ENCODE data around the gene CCL27. TPM values are rescaled to one million over a fixed set of nuclear protein-coding genes. Genes with fewer than 3 reads are reported as not detected.

Gene CCL27
- total and polyA plus RNA-seq, 4 experiments from 2014 or later: 0.59 TPM; not detected in 3

- Histone ChIP-seq H3K9me3 (ENCODE audit: control insufficient read depth in 1 of 2, low read length in 2 of 2) (no peaks in the 10 kb centered on the region), H3K27me3 (ENCODE audit: insufficient read depth, low read length) (no peaks in the 10 kb centered on the region), H3K36me3 (ENCODE audit: insufficient read depth, low read length) (no peaks in the 10 kb centered on the region), H3K4me3 (ENCODE audit: low read length in 2 of 2) (no peak overlapping the region), H3K27ac (ENCODE audit: low read depth, low read length) (no peak overlapping the region), H3K4me1 (ENCODE audit: insufficient read depth, low read length) (no peaks in the 10 kb centered on the region)
- CTCF ChIA-PET (ENCODE audit: partially characterized antibody): interaction anchor here (1.2 kb wide), 1 partner anchor 17 kb away, joined by 3 read pairs; no protein-coding TSS in a partner anchor
- H3K27ac Mint-ChIP-seq: no peak overlapping the region
- no peaks in the 10 kb centered on the region for H3K4me1 Mint-ChIP-seq
- no peaks in the 10 kb centered on the region for H3K9me3 Mint-ChIP-seq
- intact Hi-C loops (cut with micrococcal nuclease): no loop called here
- no peak for DNase-seq
- no peaks in the 10 kb centered on the region for H3K27me3 Mint-ChIP-seq
- H3K4me3 Mint-ChIP-seq: no peak overlapping the region
- peaks cover 2 to 12% of the 10 kb centered on the region in 2 donors for H3K36me3 Mint-ChIP-seq
- POLR2A ChIA-PET (ENCODE audit: partially characterized antibody): no interaction called here
These were observed 21.7 kb upstream of the CCL27 start for GRCh38 chr9:34684145-34684544.

- no peak overlapping the region for H3K4me3 Mint-ChIP-seq
- ChIA-PET POLR2A (ENCODE audit: partially characterized antibody) (no interaction called here), CTCF (ENCODE audit: partially characterized antibody) (interaction anchor here (0.9 to 4.0 kb wide), 6 partner anchors 11 to 42 kb away, joined by 3 to 16 read pairs (median 5); no protein-coding TSS in a partner anchor)
- Histone ChIP-seq H3K9me3 (ENCODE audit: control insufficient read depth in 1 of 2, low read length in 2 of 2) (no peaks in the 10 kb centered on the region), H3K27ac (ENCODE audit: low read depth, low read length) (no peak overlapping the region), H3K4me1 (ENCODE audit: insufficient read depth, low read length) (no peaks in the 10 kb centered on the region), H3K4me3 (ENCODE audit: low read length in 2 of 2) (no peak overlapping the region), H3K27me3 (ENCODE audit: insufficient read depth, low read length) (no peaks in the 10 kb centered on the region), H3K36me3 (ENCODE audit: insufficient read depth, low read length) (no peaks in the 10 kb centered on the region)
- DNase-seq: no peak
- peaks cover 0 to 4% of the 10 kb centered on the region in 2 donors for H3K36me3 Mint-ChIP-seq
- intact Hi-C loops (cut with micrococcal nuclease): loop anchor here (1.0 kb wide), 1 partner anchor 26 kb away; no protein-coding TSS in a partner anchor
- no peaks in the 10 kb centered on the region for H3K27me3 Mint-ChIP-seq
- H3K9me3 Mint-ChIP-seq: no peaks in the 10 kb centered on the region
- H3K4me1 Mint-ChIP-seq: peaks cover 0 to 4% (median under 1%) of the 10 kb centered on the region in 4 donors
- peak overlapping the region in 1 of 7 donors; percentile 86 for H3K27ac Mint-ChIP-seq
These were observed 13.4 kb upstream of the CCL27 start for GRCh38 chr9:34675869-34676268.

- Histone ChIP-seq H3K27ac (ENCODE audit: low read depth, low read length) (no peak overlapping the region), H3K27me3 (ENCODE audit: insufficient read depth, low read length) (no peaks in the 10 kb centered on the region), H3K4me3 (ENCODE audit: low read length in 2 of 2) (no peak overlapping the region), H3K4me1 (ENCODE audit: insufficient read depth, low read length) (no peaks in the 10 kb centered on the region), H3K36me3 (ENCODE audit: insufficient read depth, low read length) (no peaks in the 10 kb centered on the region), H3K9me3 (ENCODE audit: control insufficient read depth in 1 of 2, low read length in 2 of 2) (no peaks in the 10 kb centered on the region)
- peaks cover 0 to 5% (median 3%) of the 10 kb centered on the region in 8 donors for H3K9me3 Mint-ChIP-seq
- intact Hi-C loops (cut with micrococcal nuclease): loop anchor here (1.0 kb wide), 1 partner anchor 27 kb away; no protein-coding TSS in a partner anchor
- H3K4me1 Mint-ChIP-seq: peaks cover 0 to 4% (median under 1%) of the 10 kb centered on the region in 4 donors
- peaks cover 0 to 9% of the 10 kb centered on the region in 2 donors for H3K36me3 Mint-ChIP-seq
- POLR2A ChIA-PET (ENCODE audit: partially characterized antibody): no interaction called here
- H3K4me3 Mint-ChIP-seq: no peak overlapping the region
- peak in 4 of 5 donors; percentile 30 to 36 (median 34) for DNase-seq
- H3K27ac Mint-ChIP-seq: no peak overlapping the region
- CTCF ChIA-PET (ENCODE audit: partially characterized antibody): interaction anchor here (0.5 to 4.0 kb wide), 9 partner anchors 10 to 41 kb away, joined by 3 to 16 read pairs (median 4); no protein-coding TSS in a partner anchor
- no peaks in the 10 kb centered on the region for H3K27me3 Mint-ChIP-seq
These were observed 12.7 kb upstream of the CCL27 start for GRCh38 chr9:34675048-34675714.

- POLR2A ChIA-PET (ENCODE audit: partially characterized antibody): no interaction called here
- H3K27me3 Mint-ChIP-seq: no peaks in the 10 kb centered on the region
- DNase-seq: no peak
- H3K4me3 Mint-ChIP-seq: no peak overlapping the region
- peaks cover 0 to 12% (median 9%) of the 10 kb centered on the region in 8 donors for H3K9me3 Mint-ChIP-seq
- CTCF ChIA-PET (ENCODE audit: partially characterized antibody): interaction anchor here (1.1 to 4.0 kb wide), 4 partner anchors 11 to 28 kb away, joined by 4 to 16 read pairs (median 6); no protein-coding TSS in a partner anchor
- no peaks in the 10 kb centered on the region for H3K27me3 ChIP-seq (ENCODE audit: insufficient read depth, low read length)
- peak overlapping the region in 2 of 7 donors; percentile 32 to 36 for H3K27ac Mint-ChIP-seq
- peaks cover 0 to 4% (median under 1%) of the 10 kb centered on the region in 4 donors for H3K4me1 Mint-ChIP-seq
- no peaks in the 10 kb centered on the region for H3K9me3 ChIP-seq (ENCODE audit: control insufficient read depth in 1 of 2, low read length in 2 of 2)
- intact Hi-C loops (cut with micrococcal nuclease): no loop called here
- no peak overlapping the region for H3K27ac ChIP-seq (ENCODE audit: low read depth, low read length)
- H3K36me3 ChIP-seq (ENCODE audit: insufficient read depth, low read length): no peaks in the 10 kb centered on the region
- H3K4me3 ChIP-seq (ENCODE audit: low read length in 2 of 2): no peak overlapping the region
- H3K4me1 ChIP-seq (ENCODE audit: insufficient read depth, low read length): no peaks in the 10 kb centered on the region
- peaks cover 4 to 15% of the 10 kb centered on the region in 2 donors for H3K36me3 Mint-ChIP-seq
These were observed 12.0 kb upstream of the CCL27 start for GRCh38 chr9:34674440-34674839.

DNA sequence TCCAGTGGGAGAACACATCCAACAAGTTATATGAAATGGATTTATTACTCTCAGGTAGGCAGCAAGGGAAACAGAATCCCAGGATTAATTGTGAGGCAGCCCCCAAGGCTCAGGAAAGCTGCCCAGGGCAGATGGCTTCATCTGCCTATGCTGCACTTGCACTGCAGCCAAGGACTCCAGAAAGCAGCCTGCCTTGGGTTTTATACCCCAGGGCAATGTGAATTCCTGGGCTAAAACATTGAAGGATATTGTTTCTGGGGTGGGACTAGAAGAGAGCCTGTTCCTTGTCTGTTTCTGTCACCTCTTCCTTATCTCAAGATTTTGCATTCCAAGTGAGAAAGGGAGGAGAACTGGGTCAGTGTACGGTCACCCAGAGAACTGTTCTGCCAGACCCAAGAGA lies 8.8 kb upstream of the CCL27 start:
- H3K9me3 ChIP-seq (ENCODE audit: control insufficient read depth in 1 of 2, low read length in 2 of 2): no peaks in the 10 kb centered on the region
- no peak overlapping the region for H3K4me3 ChIP-seq (ENCODE audit: low read length in 2 of 2)
- H3K36me3 Mint-ChIP-seq: peaks cover 17 to 34% of the 10 kb centered on the region in 2 donors
- H3K27ac Mint-ChIP-seq: no peak overlapping the region
- POLR2A ChIA-PET (ENCODE audit: partially characterized antibody): interaction anchor here (1.4 kb wide), 1 partner anchor 51 kb away, joined by 3 read pairs; the partner anchor contains the start of gene DCTN3
- H3K4me1 Mint-ChIP-seq: peaks cover 8 to 13% (median 10%) of the 10 kb centered on the region in 4 donors
- no peak overlapping the region for H3K27ac ChIP-seq (ENCODE audit: low read depth, low read length)
- no peaks in the 10 kb centered on the region for H3K36me3 ChIP-seq (ENCODE audit: insufficient read depth, low read length)
- CTCF ChIA-PET (ENCODE audit: partially characterized antibody): interaction anchor here (1.6 to 2.4 kb wide), 2 partner anchors 31 to 37 kb away, joined by 7 to 8 read pairs; no protein-coding TSS in a partner anchor
- peaks cover 7% of the 10 kb centered on the region for H3K4me1 ChIP-seq (ENCODE audit: insufficient read depth, low read length)
- H3K9me3 Mint-ChIP-seq: peaks cover 2 to 25% (median 14%) of the 10 kb centered on the region in 8 donors
- no peak for DNase-seq
- no peaks in the 10 kb centered on the region for H3K27me3 Mint-ChIP-seq
- no peak overlapping the region for H3K4me3 Mint-ChIP-seq
- intact Hi-C loops (cut with micrococcal nuclease): no loop called here
- H3K27me3 ChIP-seq (ENCODE audit: insufficient read depth, low read length): no peaks in the 10 kb centered on the region

GRCh38 chr9:34669809-34670562 lies 7.5 kb upstream of the CCL27 start:
- POLR2A ChIA-PET (ENCODE audit: partially characterized antibody): interaction anchor here (0.6 to 1.4 kb wide), 4 partner anchors 32 to 445 kb away, joined by 3 read pairs; partner anchors contain the start of genes DCTN3 and SIGMAR1
- H3K27ac ChIP-seq (ENCODE audit: low read depth, low read length): no peak overlapping the region
- H3K36me3 ChIP-seq (ENCODE audit: insufficient read depth, low read length): no peaks in the 10 kb centered on the region
- H3K36me3 Mint-ChIP-seq: peaks cover 21 to 34% of the 10 kb centered on the region in 2 donors
- peak overlapping the region in 2 of 7 donors; percentile 43 to 72 for H3K27ac Mint-ChIP-seq
- H3K4me3 ChIP-seq (ENCODE audit: low read length in 2 of 2): no peak overlapping the region
- peaks cover 2 to 25% (median 14%) of the 10 kb centered on the region in 8 donors for H3K9me3 Mint-ChIP-seq
- no peaks in the 10 kb centered on the region for H3K9me3 ChIP-seq (ENCODE audit: control insufficient read depth in 1 of 2, low read length in 2 of 2)
- peaks cover 15% of the 10 kb centered on the region for H3K4me1 ChIP-seq (ENCODE audit: insufficient read depth, low read length)
- DNase-seq: no peak
- no peaks in the 10 kb centered on the region for H3K27me3 Mint-ChIP-seq
- CTCF ChIA-PET (ENCODE audit: partially characterized antibody): interaction anchor here (1.6 to 2.4 kb wide), 2 partner anchors 32 to 36 kb away, joined by 7 to 8 read pairs; no protein-coding TSS in a partner anchor
- peaks cover 10 to 23% (median 16%) of the 10 kb centered on the region in 4 donors for H3K4me1 Mint-ChIP-seq
- no peaks in the 10 kb centered on the region for H3K27me3 ChIP-seq (ENCODE audit: insufficient read depth, low read length)
- intact Hi-C loops (cut with micrococcal nuclease): loop anchor here (10.0 kb wide), 3 partner anchors 405 to 1145 kb away; partner anchors contain the start of genes CREB3, FANCG, HINT2 and SPAG8
- H3K4me3 Mint-ChIP-seq: no peak overlapping the region

All from CD4-positive, alpha-beta memory T cell (primary cell).